ENCODE data around the gene ZNF366.

DNA sequence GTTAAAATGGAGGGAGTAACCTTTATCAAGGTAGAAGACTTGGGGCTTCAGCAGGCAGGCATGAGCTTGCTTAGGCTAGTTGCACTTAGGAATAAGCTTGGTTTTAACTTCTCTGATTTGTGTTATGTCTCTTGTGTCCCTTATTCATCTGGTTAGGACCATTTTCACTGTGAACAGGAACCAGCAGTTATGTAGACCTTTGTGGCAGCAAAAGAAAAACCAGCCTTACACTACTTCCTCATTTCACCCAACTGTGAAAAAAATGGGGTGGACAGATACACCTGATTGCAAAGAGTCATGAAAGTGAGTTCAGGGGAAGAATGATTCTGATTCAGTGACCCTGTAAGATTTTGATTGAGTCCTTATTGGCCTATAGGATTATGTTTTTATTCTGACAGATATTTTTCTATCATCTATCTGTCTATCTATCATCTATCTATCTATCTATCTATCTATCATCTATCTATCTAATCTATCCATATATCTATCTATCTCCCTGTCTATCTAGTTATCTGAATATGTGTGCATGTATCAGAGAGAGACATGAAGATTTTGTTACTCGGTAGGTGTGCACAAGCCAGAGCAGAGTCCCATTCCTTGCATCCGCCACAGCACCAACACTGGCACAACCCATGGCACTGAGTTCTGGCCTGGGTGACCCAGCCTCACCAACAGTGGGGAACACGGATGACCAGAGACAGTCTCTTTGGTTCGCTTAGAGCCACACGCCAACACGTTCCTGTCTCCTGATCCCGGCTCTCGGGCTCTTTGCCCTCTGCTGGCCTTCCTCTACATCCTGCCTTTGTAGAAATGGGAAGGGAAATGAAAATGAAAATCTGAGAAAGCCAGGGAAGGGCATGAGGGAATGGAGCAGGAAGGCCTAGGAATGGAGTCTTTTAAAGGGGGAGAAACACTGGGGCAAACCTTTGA lies 1.3 kb upstream of the ZNF366 start:
- TF ChIP-seq, protein P1, sequence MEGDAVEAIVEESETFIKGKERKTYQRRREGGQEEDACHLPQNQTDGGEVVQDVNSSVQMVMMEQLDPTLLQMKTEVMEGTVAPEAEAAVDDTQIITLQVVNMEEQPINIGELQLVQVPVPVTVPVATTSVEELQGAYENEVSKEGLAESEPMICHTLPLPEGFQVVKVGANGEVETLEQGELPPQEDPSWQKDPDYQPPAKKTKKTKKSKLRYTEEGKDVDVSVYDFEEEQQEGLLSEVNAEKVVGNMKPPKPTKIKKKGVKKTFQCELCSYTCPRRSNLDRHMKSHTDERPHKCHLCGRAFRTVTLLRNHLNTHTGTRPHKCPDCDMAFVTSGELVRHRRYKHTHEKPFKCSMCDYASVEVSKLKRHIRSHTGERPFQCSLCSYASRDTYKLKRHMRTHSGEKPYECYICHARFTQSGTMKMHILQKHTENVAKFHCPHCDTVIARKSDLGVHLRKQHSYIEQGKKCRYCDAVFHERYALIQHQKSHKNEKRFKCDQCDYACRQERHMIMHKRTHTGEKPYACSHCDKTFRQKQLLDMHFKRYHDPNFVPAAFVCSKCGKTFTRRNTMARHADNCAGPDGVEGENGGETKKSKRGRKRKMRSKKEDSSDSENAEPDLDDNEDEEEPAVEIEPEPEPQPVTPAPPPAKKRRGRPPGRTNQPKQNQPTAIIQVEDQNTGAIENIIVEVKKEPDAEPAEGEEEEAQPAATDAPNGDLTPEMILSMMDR (IDR thresholded peaks at IDR 0.05): no peak
- TF ChIP-seq POLR2A (IDR thresholded peaks at IDR 0.05) (no peak), EP300 (IDR thresholded peaks at IDR 0.05) (no peak)

Measured in ovary (tissue), 3 donors.